RWPE1 (cell line): ENCODE measurements around the gene PSME3IP1.
A peak's percentile ranks its signal among the peaks of the same experiment; 100 is the strongest.

Source experiments
- CTCF ChIA-PET: fragments of 350-600 bp; sonication (Branson Sonifier 250); formaldehyde crosslinking; extraction: SDS; loops from one replicate; lab custom pipeline; 2021; lab: Yijun Ruan, JAX
- POLR2A ChIA-PET: fragments of 400-600 bp; formaldehyde crosslinking; extraction: SDS; loops from one replicate; lab custom pipeline; 2020; ENCODE audit warnings: antibody characterized with exemption; ENCODE audit not compliant: low non-redundant PET; lab: Yijun Ruan, JAX
- DNase-seq: peaks from one replicate; pipeline ENCODE4 v3.0.0; 2012; ENCODE audit warnings: low spot score
- H3K27ac ChIP-seq: fragments of 450-650 bp; 2 replicates; pipeline ENCODE4 v1.5.1; 2017
- TF ChIP-seq, protein P1 (sequence below): fragments of 450-650 bp; conservative IDR thresholded peaks from 2 replicates; pipeline ENCODE4 v1.5.1; 2017; ENCODE audit warnings: low read depth, mild to moderate bottlenecking

PSME3IP1 gene

GRCh38 chr16:57125376-57125775 lies 60.5 kb downstream of the PSME3IP1 start:
- no peak overlapping the region for H3K27ac ChIP-seq
- CTCF ChIA-PET: no interaction called here
- TF ChIP-seq, protein P1, sequence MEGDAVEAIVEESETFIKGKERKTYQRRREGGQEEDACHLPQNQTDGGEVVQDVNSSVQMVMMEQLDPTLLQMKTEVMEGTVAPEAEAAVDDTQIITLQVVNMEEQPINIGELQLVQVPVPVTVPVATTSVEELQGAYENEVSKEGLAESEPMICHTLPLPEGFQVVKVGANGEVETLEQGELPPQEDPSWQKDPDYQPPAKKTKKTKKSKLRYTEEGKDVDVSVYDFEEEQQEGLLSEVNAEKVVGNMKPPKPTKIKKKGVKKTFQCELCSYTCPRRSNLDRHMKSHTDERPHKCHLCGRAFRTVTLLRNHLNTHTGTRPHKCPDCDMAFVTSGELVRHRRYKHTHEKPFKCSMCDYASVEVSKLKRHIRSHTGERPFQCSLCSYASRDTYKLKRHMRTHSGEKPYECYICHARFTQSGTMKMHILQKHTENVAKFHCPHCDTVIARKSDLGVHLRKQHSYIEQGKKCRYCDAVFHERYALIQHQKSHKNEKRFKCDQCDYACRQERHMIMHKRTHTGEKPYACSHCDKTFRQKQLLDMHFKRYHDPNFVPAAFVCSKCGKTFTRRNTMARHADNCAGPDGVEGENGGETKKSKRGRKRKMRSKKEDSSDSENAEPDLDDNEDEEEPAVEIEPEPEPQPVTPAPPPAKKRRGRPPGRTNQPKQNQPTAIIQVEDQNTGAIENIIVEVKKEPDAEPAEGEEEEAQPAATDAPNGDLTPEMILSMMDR: no peak
- POLR2A ChIA-PET: no interaction called here
- DNase-seq: no peak

DNA sequence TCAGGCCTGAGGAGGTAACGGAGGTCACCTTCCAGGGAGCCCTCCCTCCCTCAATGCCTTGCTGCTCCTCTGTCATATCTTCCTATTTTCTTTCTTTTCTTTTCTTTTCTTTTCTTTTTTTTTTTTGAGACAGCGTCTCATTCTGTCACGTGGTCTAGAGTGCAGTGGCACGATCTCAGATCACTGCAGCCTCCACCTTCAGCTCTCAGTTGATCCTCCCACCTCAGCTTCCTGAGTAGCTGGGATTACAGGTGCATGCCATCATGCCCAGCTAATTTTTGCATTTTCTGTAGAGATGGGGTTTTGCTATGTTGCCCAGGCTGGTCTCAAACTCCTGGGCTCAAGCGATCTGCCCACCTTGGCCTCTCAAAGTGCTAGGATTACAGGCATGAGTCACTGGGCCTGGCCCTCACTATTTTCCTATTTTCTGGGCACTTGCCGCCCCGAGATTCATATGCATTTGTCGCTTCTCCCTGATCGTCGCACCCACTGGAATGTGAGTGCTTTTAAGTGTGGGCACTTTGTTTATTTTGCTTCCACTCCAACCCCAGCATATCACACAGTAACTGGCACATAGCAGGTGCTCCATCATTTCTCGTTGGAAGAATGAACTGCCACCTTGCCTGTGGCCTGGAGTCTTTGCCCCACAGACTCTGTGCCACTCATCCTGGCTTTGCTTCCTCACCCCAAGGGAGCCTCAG lies 61.7 kb downstream of the PSME3IP1 start:
- ChIA-PET POLR2A (no interaction called here), CTCF (no interaction called here)
- TF ChIP-seq, protein P1: no peak
- 0 out of 2 replicates have a peak overlapping the region, but pooled peaks have one; percentile 17 for H3K27ac ChIP-seq
- DNase-seq: no peak

GRCh38 chr16:57123216-57123973 lies 62.4 kb downstream of the PSME3IP1 start:
- ChIA-PET POLR2A (no interaction called here), CTCF (interaction anchor here (0.7 kb wide), 1 partner anchor 19 kb away, joined by 4 read pairs; no protein-coding TSS in a partner anchor)
- peak overlapping the region; percentile 17; the same call in 1 of the 2 replicates for H3K27ac ChIP-seq
- TF ChIP-seq, protein P1: no peak
- no peak for DNase-seq

- ChIA-PET POLR2A (no interaction called here), CTCF (interaction anchor here (0.6 to 0.7 kb wide), 2 partner anchors 25 to 168 kb away, joined by 3 read pairs; no protein-coding TSS in a partner anchor)
- TF ChIP-seq, protein P1: no peak
- DNase-seq: no peak
- H3K27ac ChIP-seq: no peak overlapping the region
Measured at GRCh38 chr16:57118461-57119084, 67.3 kb downstream of the PSME3IP1 start.

DNA sequence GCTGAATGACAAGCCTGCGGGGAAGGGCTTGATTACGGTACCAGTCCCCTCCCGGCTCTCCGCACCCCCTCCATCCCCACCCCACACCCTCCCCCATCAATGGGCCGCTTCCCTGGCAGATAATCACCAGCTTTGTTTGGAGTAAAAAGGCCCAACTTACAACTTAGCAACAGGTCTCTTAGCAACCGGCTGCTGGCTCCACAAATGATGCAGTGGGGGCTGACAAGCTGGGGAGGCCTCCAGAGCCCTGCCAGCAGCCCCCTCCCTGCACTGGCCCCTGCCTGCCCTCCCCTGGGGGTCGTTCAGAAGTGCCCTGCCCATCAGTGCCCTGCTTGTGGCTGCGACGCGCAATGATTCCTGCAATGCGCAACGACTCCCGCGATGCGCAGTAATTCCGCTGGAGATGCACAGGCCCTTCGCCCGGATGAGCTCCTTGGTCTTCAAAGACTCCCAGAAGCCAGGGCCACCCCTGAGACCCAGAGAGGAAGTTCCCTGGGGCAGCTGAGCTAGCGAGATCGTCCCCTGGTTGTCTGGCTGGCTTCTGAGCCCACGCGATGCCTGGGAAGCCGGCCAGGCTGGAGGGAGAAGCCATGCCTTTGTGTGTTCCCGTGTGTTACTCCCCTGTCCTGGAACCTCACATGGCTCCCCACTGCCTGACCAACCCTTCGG lies 70.2 kb downstream of the PSME3IP1 start:
- CTCF ChIA-PET: interaction anchor here (0.6 kb wide), 1 partner anchor 126 kb away, joined by 3 read pairs; the partner anchor contains the start of gene NLRC5
- no peak overlapping the region for H3K27ac ChIP-seq
- POLR2A ChIA-PET: interaction anchor here (0.6 kb wide), 1 partner anchor 592 kb away, joined by 4 read pairs; no protein-coding TSS in a partner anchor
- no peak for DNase-seq
- TF ChIP-seq, protein P1: no peak
